GM12873 (cell line): ENCODE measurements around the gene IL12A.
A peak's percentile ranks its signal among the peaks of the same experiment; 100 is the strongest.

ENCODE experiments used
- TF ChIP-seq, protein P1 (sequence below): IDR thresholded peaks from 2 replicates; pipeline ENCODE4 v1.5.1; 2012; ENCODE audit warnings: low read depth, mild to moderate bottlenecking, moderate library complexity, low read length, control low read depth; ENCODE audit not compliant: insufficient read depth; ENCODE audit errors: missing control alignments

Gene IL12A

DNA sequence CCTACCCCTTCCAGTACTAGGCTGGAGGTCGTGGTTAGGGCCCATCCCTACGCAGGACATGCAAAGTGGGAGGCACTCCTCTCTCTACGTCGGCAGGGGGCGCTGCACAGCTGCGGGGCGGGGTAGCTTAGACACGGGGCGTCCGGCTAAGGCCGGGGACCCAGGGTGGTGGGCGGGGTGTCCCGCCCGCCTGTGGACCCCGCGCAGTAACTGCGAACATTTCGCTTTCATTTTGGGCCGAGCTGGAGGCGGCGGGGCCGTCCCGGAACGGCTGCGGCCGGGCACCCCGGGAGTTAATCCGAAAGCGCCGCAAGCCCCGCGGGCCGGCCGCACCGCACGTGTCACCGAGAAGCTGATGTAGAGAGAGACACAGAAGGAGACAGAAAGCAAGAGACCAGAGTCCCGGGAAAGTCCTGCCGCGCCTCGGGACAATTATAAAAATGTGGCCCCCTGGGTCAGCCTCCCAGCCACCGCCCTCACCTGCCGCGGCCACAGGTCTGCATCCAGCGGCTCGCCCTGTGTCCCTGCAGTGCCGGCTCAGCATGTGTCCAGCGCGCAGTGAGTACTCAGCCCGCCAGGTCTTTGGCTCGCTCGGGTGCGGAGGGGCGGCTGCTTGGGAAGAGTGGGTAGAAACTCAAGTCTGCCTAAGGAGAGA, at the start of gene IL12A:
TSS of gene IL12A (plus strand) at position 219 of the 655 bp plus-strand sequence.
- TF ChIP-seq, protein P1, sequence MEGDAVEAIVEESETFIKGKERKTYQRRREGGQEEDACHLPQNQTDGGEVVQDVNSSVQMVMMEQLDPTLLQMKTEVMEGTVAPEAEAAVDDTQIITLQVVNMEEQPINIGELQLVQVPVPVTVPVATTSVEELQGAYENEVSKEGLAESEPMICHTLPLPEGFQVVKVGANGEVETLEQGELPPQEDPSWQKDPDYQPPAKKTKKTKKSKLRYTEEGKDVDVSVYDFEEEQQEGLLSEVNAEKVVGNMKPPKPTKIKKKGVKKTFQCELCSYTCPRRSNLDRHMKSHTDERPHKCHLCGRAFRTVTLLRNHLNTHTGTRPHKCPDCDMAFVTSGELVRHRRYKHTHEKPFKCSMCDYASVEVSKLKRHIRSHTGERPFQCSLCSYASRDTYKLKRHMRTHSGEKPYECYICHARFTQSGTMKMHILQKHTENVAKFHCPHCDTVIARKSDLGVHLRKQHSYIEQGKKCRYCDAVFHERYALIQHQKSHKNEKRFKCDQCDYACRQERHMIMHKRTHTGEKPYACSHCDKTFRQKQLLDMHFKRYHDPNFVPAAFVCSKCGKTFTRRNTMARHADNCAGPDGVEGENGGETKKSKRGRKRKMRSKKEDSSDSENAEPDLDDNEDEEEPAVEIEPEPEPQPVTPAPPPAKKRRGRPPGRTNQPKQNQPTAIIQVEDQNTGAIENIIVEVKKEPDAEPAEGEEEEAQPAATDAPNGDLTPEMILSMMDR = peak; percentile 93

DNA sequence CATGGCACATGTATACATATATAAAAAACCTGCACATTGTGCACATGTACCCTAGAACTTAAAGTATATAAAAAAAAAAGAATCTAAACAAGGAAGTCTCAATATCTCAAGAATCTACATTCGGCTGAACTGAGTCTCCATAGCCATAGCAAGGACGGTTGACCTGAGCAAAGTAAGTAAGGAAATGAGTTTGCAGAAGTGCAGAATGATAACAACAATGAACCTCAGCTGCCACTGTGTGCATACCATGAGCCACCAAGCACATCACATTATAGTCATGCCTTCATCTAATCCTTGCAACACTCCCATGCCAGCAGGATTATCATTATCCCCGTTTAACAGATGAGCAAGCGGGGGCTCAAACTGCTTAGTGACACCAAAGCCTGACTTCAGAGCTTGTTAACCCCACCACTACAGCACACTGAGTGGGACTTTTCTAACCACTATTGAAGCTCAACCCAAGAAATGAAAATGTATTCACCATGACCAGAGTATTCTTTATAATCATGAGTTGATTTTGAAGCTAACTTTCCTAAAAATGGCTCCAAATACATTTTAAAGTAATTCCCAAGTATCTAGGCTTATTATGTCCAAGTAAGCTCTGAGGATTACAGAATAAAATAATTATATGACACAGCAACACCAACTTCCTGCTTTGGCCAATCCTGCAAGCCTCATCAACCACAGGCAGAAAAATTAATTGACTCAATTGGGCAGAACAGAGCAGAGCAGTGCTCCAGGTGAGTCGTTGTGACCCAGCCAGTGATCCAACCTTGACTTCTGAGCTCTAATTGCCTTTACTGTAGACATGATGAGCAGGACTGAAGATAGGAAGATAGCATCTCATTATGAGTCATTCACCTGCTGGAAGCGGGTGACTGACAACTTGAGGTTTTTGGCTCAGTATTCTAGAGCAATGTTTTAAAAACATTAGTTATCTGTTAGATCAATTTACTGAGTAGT, 47.3 kb upstream of the IL12A start:
- TF ChIP-seq, protein P1 = no peak

DNA sequence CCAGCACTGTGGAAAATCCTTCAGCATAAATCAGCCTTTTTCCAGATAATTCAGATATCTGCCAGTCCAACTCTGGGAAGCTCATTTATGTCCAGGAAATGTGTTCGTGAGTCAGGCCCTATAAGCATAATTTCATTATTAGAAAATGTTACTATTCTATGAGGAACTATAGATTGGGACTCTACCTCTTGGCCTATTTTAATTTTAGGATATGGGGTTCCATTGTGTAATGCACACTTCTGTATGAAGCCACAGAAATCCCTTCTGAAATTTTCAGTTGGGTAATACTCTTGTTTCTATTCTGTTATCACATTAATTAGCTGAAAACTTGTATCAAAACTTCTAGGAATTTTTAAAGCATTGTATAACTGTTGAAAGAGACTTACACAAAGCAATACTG, 43.9 kb upstream of the IL12A start:
- TF ChIP-seq, protein P1 = no peak

DNA sequence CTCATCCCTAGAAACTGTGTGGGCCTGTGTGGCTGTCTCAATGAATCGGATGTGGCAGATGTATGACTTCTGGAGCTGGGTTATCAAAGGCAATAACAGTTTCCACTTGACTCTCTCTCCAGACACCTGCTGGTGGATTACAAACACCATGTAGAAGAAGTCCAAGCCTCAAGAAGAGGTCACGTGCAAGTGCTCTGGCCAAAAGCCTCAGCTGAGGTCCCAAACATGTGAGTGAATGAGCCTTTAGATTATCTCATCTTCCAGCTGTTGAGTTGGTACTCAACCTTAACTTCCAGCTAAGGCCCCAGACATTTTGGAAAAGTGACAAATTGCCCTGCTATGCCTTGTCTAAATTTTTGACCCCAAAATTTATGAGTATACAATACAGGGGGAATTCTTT, 42.7 kb upstream of the IL12A start:
- TF ChIP-seq, protein P1 = no peak

DNA sequence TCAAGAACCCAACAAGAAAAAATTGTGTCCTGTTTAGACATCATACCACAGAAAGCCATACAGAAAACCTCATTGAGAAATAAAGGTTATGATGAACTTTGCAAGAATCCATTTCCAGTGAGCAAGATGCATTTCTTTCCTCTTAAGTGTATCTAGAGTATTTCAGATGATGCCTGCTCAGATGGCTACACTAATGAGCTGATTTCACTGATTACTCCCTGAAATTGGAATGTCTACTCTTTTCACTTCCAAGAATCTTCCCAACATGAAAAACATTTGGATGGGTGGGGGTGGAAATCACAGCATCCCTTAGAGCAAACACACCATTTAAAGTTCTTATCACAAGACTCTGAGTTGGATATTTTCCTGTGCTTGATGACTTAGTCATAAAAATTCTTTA, 41.4 kb upstream of the IL12A start:
- TF ChIP-seq, protein P1 = no peak

DNA sequence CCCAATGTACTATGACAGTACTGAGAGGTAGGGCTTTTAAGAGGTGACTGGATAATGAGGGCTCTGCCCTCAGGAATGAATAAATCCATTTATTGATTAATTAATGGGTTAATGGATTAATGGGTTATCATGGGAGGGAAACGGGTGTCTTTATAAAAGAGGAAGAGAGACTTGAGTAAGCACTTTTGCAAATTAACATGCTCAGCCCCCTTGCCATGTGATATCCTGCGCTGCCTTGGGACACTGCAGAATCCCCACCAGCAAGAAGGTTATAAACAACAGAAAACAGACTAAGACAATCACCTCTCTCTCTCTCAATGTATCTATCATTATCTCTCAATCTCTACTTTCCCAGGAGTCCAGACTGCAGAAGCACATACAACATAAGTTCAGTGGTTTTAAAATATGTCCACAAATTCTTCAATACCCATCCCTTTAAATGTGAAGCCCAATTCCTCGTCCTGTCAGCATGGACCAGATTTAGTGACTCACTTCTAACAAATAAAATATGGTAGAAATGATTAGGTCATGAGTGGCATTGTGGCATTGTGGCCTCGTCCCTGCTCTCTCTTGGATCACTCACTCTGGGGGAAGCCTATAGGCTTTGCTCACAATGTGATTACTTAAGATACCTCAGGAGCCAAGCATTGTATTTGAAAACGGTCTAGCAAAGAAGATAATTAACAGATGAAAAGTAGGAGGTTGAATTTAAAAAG, 40.0 kb upstream of the IL12A start:
- TF ChIP-seq, protein P1 = no peak
